ENCODE data around the gene C1QA.
A peak's percentile ranks its signal among the peaks of the same experiment; 100 is the strongest.
"Not testable (repeated sequence)": the region's sequence is repeated elsewhere in the genome, so short reads cannot be mapped to it uniquely, and the experiment has no call there.

Gene C1QA

DNA sequence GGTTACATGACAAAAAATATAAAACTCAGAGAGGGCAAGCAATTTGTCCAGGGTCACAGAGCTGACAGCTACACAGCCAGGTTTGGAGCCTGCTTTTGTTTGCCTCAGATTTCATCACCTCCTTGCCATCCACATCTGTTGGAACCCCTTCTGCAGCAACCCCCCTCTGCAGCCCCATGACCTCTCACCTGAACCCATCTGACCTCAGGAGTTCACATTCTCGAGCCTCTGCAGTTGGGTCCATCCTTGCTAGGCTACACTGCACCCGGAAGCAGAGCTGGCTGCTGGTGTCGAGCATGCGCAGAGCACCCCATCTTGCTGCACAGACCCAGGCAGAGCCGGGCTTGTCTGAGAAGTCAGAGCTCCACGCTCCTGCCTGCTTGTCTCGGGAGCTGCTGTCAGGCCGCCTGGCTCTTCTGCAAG, 26.6 kb downstream of the C1QA start:
- H3K4me3 ChIP-seq (ENCODE audit: low read depth, low read length) = no peak overlapping the region
- TF ChIP-seq, protein P1, sequence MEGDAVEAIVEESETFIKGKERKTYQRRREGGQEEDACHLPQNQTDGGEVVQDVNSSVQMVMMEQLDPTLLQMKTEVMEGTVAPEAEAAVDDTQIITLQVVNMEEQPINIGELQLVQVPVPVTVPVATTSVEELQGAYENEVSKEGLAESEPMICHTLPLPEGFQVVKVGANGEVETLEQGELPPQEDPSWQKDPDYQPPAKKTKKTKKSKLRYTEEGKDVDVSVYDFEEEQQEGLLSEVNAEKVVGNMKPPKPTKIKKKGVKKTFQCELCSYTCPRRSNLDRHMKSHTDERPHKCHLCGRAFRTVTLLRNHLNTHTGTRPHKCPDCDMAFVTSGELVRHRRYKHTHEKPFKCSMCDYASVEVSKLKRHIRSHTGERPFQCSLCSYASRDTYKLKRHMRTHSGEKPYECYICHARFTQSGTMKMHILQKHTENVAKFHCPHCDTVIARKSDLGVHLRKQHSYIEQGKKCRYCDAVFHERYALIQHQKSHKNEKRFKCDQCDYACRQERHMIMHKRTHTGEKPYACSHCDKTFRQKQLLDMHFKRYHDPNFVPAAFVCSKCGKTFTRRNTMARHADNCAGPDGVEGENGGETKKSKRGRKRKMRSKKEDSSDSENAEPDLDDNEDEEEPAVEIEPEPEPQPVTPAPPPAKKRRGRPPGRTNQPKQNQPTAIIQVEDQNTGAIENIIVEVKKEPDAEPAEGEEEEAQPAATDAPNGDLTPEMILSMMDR (IDR thresholded peaks at IDR 0.05; ENCODE audit: low read depth, low read length, missing control alignments) = no peak
- in situ Hi-C loops (cut with HindIII; ENCODE audit: low sequenced_read_pairs) = no loop called here
- no peak for DNase-seq (ENCODE audit: low read depth)

DNA sequence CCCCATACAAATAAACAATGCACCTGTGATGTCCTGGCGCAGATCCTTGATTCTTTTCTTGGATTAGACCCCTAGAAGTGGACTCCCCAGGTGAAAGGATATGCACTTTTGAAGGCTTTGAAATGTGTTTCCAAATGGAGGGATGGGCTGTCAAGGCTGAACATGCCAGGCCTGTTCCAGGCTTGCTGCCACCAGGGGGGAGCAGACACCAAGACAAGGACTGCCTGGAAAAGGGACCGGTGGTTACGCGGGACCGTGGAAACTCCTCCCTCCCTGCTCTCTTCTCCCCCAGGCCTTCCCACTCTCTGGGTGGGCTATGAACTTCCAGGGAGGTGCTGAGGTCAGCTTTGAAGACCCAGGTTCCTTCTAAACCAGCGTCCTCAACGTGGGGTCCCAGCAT, 29.3 kb downstream of the C1QA start:
- no peak overlapping the region for H3K4me3 ChIP-seq (ENCODE audit: low read depth, low read length)
- TF ChIP-seq, protein P1 (IDR thresholded peaks at IDR 0.05; ENCODE audit: low read depth, low read length, missing control alignments) = peak; percentile 62
- in situ Hi-C loops (cut with HindIII; ENCODE audit: low sequenced_read_pairs) = no loop called here
- DNase-seq (ENCODE audit: low read depth) = no peak

DNA sequence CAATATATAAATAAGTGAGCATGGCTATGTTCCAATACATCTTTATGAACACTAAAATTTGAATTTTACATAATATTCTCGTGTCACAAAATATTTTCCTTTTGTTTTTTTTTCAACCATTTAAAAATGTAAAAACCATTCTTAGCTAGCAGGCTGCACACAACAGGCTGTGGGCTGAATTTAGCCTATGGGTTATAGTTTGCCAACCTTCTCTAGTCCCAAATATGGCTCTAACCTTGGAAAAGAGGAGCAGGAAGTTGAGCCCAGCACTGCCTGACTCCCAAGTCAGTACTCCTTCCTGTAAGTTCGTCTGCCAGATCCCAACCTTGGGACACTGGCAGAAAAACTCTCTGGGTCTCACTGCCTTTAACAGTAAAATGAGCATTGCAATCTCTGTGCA, 30.0 kb downstream of the C1QA start:
- DNase-seq (ENCODE audit: low read depth) = no peak
- no peak overlapping the region for H3K4me3 ChIP-seq (ENCODE audit: low read depth, low read length)
- in situ Hi-C loops (cut with HindIII; ENCODE audit: low sequenced_read_pairs) = no loop called here
- TF ChIP-seq, protein P1 (IDR thresholded peaks at IDR 0.05; ENCODE audit: low read depth, low read length, missing control alignments) = no peak

DNA sequence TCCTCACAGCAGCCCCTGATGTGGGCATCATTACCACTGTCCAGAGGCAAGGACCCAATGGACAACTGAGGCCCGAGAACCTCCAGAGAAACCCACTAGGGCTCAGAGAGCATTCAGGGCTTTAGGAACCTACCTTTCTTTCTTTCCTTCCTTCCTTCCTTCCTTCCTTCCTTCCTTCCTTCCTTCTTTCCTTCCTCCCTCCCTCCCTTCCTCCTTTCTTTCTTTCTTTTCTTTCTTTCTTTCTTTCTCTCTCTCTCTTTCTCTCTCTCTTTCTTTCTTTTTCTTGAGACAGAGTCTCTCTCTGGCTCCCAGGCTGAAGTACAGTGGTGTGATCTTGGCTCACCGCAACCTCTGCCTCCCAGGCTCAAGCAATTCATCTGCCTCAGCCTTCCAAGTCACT, 32.4 kb downstream of the C1QA start:
- DNase-seq (ENCODE audit: low read depth); in situ Hi-C loops (cut with HindIII; ENCODE audit: low sequenced_read_pairs); H3K4me3 ChIP-seq (ENCODE audit: low read depth, low read length): not testable (repeated sequence)

DNA sequence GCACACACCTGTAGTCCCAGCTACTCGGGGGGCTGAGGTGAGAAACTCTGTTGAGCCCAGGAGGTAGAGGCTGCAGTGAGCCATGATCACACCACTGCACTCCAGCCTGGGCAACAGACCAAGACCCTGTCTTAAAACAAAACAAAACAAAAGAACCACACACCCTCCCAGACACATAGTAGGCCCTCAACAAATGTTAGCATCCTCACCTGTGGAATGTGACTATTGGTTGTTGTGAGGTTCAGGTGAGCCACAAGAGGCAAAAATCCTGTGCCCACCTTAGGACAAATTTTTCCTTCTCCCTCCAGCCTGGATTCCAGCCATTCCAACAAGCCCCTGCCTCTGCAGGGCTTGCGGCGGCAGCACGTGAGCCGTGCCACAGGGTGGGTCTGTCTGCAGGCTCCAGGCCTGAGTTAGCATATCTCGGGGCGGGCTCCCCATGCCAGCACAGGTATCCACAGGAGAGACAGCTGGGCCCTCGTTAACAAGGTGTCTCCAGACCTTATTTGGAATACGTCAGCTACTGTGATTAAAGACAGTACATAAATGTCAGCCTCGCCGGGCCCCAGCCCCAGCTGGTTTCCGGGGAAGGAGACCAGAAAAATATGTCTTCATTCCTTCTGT, 34.0 kb downstream of the C1QA start:
- DNase-seq (ENCODE audit: low read depth) = no peak
- in situ Hi-C loops (cut with HindIII; ENCODE audit: low sequenced_read_pairs) = no loop called here
- H3K4me3 ChIP-seq (ENCODE audit: low read depth, low read length) = no peak overlapping the region
- TF ChIP-seq, protein P1 (IDR thresholded peaks at IDR 0.05; ENCODE audit: low read depth, low read length, missing control alignments) = no peak

DNA sequence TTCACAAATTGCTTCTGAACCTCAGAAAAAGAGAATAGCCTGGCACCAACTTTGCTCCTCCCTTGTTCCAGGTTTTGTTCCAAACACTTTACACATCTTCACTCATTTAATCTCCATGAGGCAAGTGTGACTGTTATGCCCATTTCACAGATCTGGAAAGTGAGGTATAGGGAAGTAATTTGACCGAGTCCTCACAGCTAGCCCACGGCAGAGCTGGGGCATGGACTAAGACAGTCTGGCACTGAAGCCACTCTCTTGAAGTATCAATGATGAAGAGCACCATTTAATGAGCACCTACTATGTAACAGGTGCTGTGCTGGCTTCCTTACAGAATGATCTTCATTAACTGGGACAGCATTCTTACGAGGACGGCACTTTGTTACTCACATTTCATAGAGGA, 35.6 kb downstream of the C1QA start:
- in situ Hi-C loops (cut with HindIII; ENCODE audit: low sequenced_read_pairs) = no loop called here
- no peak for DNase-seq (ENCODE audit: low read depth)
- no peak overlapping the region for H3K4me3 ChIP-seq (ENCODE audit: low read depth, low read length)
- TF ChIP-seq, protein P1 (IDR thresholded peaks at IDR 0.05; ENCODE audit: low read depth, low read length, missing control alignments) = no peak

DNA sequence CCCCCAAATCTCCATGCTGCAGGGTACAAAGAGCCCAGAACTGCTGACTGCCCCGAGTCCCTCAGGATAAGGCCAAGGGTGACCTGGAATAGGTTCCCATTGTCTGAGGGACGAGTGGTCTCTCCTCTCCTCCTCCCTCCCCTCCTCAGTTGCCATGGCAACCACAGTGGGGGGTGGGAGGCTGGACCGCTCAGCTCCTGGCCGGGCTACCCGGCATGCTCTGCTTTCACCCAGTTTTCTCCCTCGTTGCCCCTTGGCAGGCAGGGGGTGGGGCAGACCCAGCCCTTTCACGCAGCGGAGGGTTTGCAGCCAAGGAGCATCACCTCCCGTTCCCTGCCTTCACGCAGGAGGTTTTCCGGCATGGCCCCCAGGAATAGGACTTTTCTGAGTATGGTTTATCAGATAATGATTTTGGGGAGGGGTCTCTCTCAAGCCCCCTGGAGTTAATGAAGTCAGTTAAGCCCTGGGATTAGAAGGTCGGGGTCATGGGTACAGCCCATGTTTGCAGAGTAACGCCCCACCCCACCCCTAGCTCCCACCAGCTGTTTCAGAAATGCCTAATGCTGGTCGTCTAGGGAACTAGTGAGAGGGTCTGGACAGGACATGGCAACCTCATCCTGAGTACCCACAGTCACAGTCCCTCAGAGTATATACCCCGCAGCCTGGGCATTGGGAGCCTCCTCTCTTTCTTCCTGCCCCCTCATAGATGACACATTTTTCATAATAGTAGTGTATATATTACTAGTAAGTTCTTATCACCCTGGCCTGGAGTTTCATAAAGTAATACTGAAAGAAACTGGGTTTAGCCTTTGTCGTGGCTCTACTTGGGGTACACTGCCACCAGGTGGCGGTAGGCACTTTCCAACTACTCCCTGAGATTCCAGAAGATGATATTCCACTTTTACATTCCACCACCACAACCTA, 37.3 kb downstream of the C1QA start:
- in situ Hi-C loops (cut with HindIII; ENCODE audit: low sequenced_read_pairs) = no loop called here
- H3K4me3 ChIP-seq (ENCODE audit: low read depth, low read length) = no peak overlapping the region
- peak; percentile 46 for DNase-seq (ENCODE audit: low read depth)
- TF ChIP-seq, protein P1 (IDR thresholded peaks at IDR 0.05; ENCODE audit: low read depth, low read length, missing control alignments) = peak; percentile 82
